NCI-H146 treated with DMSO at 0.1 percent for 48 hours (cell line): ENCODE data around the gene AP1M1.
"Not testable (repeated sequence)": the region's sequence is repeated elsewhere in the genome, so short reads cannot be mapped to it uniquely, and the experiment has no call there.

Source experiments
- DNase-seq: peaks from one replicate; lab custom pipeline; 2025; ENCODE audit not compliant: unreplicated experiment; lab: John Stamatoyannopoulos, UW

The AP1M1 gene

DNA sequence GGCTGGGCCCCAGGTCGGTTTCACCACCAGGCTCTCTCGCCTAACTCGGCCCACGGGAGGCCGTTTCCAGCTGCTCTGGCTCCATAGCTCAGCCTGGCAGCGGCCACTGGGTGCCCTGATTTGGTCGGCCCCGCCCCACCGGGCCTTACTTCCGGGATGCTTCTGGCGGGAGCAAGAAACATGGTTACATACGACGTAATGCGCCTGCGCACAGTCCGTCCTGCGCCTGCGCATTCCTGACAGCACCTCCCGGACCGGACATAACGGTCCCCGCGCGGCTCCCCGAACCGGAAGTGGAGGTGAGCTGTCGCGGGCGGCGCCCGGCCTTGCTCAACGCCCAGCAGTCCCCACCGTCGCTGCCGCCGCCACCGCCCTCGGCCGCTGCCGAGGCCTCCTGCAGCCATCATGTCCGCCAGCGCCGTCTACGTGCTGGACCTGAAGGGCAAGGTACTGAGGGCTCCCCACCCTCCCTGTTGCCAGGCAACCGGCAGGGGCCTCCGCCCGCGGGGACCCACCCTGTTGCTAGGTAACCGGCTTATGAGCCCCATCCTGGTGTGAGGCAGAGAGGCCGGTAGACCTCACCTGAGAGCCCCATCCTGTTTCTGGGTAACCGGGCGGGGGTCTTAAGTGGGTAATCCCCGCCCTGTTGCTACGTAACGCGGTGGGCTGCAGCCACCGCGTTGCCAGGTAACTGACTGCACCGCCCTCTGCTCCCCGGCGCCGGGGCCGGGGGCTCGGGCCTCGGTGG lies at the start of gene AP1M1:
Gene AP1M1, plus strand, starts transcription at position 290 of the 748 bp plus-strand sequence. Its CDS starts 116 bp downstream, at position 406.
- peak; percentile 97 for DNase-seq

- DNase-seq: no peak
Measured at GRCh38 chr19:16148443-16149229, 49.1 kb upstream of the AP1M1 start.

GRCh38 chr19:16153582-16154336 lies 44.0 kb upstream of the AP1M1 start:
- DNase-seq: no peak

DNA sequence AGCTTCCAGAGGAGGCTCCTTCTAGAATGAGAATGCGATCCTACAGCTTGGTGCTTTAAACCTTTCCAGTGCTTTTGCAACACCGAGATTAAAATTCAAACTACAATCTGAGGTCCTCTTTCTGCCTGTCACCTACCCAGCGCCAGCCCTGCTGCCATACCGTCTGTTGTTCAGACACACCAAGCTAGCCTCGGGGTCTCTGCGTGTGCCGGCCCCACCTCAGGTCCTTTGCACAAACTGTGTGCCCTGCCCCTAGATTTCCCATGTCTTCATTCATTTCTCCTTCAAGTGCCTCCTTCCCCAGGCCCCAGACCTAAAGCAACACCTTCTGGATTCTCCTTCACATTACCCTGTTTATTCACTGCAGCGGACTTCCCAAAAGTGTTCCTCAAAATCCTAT lies 43.2 kb upstream of the AP1M1 start:
- DNase-seq: no peak

DNA sequence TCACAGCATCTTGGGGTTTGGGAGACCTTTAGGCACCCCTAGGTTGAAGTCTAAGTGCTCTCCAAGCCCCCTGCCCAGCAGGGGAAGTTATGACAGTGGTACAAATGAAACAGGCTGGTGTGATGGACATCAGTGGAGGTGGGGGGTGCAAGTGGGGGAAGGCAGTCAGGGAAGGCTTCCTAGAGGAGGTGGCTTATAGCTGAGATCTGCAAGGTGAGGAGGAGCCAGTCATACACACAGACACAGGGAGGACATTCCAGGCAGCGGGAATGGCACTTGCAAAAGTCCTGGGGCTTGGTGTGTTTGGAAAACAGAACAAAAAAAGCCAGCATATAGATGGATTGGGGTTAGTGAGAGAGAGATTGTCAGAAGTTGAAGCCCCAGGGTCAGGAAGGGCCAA lies 42.6 kb upstream of the AP1M1 start:
- no peak for DNase-seq

- no peak for DNase-seq
Measured at GRCh38 chr19:16156904-16157303, 40.8 kb upstream of the AP1M1 start.

GRCh38 chr19:16157601-16158000 lies 40.1 kb upstream of the AP1M1 start:
- DNase-seq: no peak

- DNase-seq: no peak
Measured at GRCh38 chr19:16159655-16160054, 38.1 kb upstream of the AP1M1 start.

DNA sequence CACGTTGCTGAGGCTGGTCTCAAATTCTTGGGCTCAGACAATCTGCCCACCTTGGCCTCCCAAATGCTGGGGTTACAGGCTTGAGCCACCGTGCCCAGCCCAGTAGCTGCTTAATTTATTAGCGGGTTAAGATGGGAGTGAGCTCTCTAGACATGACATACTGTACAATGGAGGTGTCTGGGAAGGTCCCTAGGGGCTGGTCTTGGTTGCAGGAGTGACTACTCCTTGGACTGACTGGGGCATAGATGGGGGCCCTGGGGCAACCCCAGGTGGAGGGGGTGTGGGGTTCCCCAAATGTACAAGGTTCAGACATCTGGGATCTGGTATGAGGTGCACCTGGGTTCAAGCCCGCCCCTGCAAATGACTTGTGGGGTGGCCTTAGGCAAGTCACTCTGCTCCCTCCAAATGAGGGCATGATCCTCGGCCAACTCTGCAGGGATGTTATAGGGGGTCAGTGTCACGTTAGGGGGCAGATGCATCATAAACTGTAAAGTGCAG lies 37.2 kb upstream of the AP1M1 start:
- no peak for DNase-seq

DNA sequence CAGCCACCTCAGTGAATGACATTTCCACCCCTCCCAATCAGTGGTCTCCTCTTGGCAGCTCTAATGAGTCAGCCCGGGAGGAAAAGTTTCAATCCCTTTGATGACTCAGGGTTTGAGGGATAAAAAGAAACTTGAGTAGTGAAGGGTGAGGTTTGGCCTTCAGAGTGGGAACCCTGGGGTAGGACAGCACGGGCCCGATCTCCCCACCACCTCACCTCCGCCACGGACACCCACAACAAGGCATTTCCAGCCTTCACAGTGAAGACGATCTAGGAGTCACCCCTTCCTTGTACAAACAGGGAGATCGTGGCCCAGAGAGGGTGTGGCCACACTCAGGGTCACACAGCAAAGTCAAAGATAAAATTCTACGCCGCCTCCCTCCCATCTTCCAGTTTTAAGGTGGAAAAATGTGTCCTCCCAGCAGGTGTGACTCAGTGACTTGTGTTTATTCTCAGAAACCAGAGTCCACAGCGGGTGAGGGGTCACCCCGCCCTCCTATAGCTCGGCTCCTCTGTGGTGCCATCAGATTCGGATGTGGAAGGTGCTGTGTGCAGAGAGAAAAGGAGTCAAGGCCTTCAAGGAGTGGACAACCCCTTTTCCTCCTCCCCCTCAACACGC lies 36.7 kb upstream of the AP1M1 start:
- no peak for DNase-seq

GRCh38 chr19:16161840-16162239 lies 35.9 kb upstream of the AP1M1 start:
- DNase-seq: no peak

DNA sequence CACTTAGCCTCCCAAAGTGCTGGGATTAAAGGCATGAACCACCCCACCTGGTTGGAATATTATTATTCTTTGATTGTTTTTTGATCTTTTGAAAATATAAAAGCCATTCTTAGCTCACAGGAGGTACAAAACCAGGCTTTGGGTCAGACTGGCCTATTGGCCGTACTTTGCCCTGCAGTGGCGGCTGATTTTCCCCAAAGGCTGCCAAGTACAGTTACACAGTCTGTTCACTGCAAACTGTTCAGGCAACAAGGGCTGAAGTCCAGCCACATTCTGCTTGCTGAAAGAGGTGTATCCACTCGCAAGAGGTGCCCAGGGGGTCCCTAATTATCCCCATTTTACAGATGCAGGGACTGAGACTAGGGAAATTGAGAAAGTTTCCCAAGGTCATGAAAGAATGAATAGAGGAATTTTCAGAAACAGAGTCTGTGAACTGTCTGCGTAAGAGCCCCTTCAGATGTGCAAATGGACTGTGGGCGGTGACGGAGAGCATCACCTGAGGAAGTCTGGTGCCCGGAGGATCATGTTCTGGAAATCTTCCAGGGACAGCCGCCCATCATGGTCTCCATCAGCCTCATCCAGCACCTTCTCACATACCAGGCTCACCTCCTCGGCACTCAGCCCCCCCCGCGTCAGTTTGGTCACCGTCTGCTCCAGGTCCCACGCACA lies 33.4 kb upstream of the AP1M1 start:
- no peak for DNase-seq

DNA sequence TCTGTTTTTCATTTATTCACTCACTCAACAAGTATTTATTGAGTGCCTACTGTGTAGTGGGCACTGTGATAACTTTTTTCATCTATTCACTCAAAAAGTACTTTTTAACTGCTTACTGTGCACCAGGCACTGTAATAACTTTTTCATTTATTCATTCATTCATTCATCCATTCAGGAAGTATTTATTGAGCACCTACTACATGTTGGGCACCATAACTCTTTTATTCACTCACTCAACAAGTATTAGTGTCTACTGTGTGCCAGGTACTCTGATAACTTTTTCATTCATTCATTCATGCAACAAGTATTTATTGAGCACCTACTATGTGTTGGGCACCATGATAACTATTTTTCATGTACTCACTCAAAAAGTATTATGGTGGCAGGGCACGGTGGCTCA lies 31.3 kb upstream of the AP1M1 start:
- DNase-seq: no peak

- DNase-seq: no peak
Measured at GRCh38 chr19:16167055-16167454, 30.7 kb upstream of the AP1M1 start.

DNA sequence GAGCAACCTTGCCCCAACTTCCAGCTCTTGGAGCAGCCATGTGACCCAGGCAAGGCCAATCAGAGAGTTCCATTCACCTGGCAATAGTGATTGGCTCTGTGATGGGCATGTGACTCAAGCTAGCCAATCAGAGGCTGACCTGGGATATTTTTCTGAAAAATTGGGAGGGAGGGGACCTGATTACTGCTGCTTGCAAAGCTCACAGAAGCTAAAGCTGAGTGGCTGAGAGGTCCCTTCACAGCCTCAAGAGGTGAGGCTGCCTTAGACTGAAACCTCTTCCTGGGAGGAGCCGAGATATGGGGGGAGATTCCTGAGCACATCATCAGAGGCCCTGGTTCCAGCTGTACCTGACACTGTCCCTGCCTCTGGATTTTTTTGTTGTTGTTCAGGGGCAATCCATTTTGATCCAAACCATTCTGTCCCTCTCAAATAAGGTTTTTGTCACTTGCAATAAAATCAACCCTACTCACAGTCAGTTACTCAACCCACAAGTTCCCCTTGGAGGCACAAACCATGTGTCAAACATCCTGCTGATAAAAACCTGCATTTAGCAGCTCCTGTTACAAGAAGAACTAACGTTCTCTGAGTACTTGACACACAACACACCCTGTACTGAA lies 29.1 kb upstream of the AP1M1 start:
- DNase-seq: no peak

DNA sequence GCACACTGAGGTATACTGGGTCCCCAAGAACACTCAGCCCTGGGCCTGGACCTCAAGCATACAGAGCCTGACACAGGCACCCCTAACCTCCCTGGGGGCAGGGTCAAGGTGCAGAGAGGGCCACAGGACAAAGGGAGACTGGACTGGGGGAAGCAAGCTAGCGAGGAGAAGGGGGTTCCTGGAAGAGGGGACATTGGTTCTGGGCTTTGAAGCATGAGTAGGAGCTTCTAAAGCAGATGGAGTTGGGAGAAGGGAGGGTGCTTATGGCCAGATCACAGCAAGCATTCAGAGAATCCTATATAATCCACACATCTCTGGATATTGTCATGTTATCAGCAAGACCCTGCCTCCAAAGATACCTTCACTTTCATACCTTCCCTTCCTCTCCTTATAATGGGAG lies 27.6 kb upstream of the AP1M1 start:
- DNase-seq: no peak

GRCh38 chr19:16175954-16176353 lies 21.8 kb upstream of the AP1M1 start:
- peak; percentile 82 for DNase-seq

DNA sequence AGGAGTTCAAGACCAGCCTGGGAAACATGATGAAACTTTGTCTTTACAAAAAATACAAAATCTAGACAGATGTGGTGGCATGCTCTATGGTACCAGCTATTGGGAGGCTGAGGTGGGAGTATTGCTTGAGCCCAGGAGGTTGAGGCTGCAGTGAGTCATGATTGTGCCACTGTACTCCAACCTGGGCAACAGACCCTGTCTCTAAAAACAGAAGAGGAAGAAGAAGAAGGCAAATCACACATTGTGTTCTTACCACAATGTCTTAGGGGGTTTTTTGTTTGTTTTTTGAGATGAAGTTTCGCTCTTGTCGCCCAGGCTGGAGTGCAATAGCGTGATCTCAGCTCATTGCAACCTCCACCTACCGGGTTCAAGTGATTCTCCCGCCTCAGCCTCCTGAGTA lies 18.8 kb upstream of the AP1M1 start:
- not testable (repeated sequence) for DNase-seq

DNA sequence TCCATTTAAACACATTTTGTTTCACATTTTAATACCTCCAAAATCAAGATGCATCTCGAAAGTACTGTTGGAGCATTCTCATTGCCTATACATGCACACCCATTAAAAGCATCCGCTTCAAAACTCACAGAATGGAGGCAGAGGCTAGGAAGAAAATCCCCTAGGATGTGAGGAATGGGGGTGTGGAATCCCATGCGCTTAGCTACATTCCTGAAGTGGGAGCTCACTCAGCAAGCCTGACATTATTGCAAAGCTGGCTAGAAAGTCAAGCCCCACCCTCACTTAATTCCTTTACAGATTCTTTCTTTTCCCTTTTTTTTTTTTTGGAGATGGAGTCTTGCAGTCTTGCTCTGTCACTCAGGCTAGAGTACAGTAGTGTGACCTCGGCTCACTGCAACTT lies 17.1 kb upstream of the AP1M1 start:
- DNase-seq: no peak

- no peak for DNase-seq
Measured at GRCh38 chr19:16184665-16185122, 13.0 kb upstream of the AP1M1 start.
